Endothelial cell of umbilical vein (primary cell): ENCODE results near the gene SEC31A. TPM values are rescaled to one million over a fixed set of nuclear protein-coding genes. Genes with fewer than 3 reads are reported as not detected.

ENCODE experiments used
- BruUV-seq: library from RNA; stranded (reverse); fragments of 400-500 nt; replicated peaks from 2 replicates; lab custom pipeline; 2021; lab: Mats Ljungman, UMichigan
- CTCF ChIA-PET: fragments of 300-600, 350-600 bp; sonication (Branson Sonifier 250); formaldehyde crosslinking; loops from one replicate; lab custom pipeline; 2021; ENCODE audit warnings: antibody characterized with exemption, inconsistent platforms; lab: Charles Lee
- POLR2A ChIA-PET: fragments of 300-600, 350-600 bp; sonication (Branson Sonifier 250); formaldehyde crosslinking; loops from one replicate; lab custom pipeline; 2021; ENCODE audit warnings: antibody characterized with exemption, inconsistent platforms; lab: Charles Lee
- DNase-seq: peaks from one replicate; pipeline ENCODE4 v3.0.0-alpha.2; 2011; ENCODE audit warnings: low read depth, low spot score
- FAIRE-seq: peaks from 2 replicates; lab custom pipeline; 2011; peaks lifted over from hg19 to GRCh38; lab: Jason Lieb, UNC
- H2AFZ ChIP-seq: 2 replicates; pipeline ENCODE4 v1.6.0; 2012; ENCODE audit warnings: low read depth, low read length, control low read depth, inconsistent platforms
- H3K27ac ChIP-seq: 2 replicates; pipeline ENCODE4 v1.5.1; 2011; ENCODE audit warnings: low read depth, mild to moderate bottlenecking, control low read depth, low read length, moderate library complexity; ENCODE audit not compliant: insufficient read depth
- H3K27me3 ChIP-seq, 2 experiments: 2 replicates each; pipeline versions ENCODE4 v1.6.0 to v1.6.1; 2011; ENCODE audit warnings: low read length in 2 of 2, mixed read lengths in 1 of 2; ENCODE audit not compliant: control insufficient read depth in 2 of 2, insufficient read depth in 2 of 2
- H3K36me3 ChIP-seq, 2 experiments: 2 replicates in 1 of 2; 3 replicates in 1 of 2; pipeline ENCODE4 v1.5.1; 2011; ENCODE audit warnings: low read length in 2 of 2, mild to moderate bottlenecking in 1 of 2, moderate library complexity in 1 of 2; ENCODE audit not compliant: control insufficient read depth in 2 of 2, insufficient read depth in 2 of 2; ENCODE audit errors: extremely low read depth in 1 of 2
- H3K4me1 ChIP-seq: 3 replicates; pipeline ENCODE4 v1.5.1; 2011; ENCODE audit warnings: mild to moderate bottlenecking, low read length; ENCODE audit not compliant: control insufficient read depth, insufficient read depth; ENCODE audit errors: extremely low read depth
- H3K4me2 ChIP-seq: 2 replicates; pipeline ENCODE4 v1.6.1; 2011; ENCODE audit warnings: low read length, control low read depth, mixed read lengths; ENCODE audit not compliant: insufficient read depth
- H3K4me3 ChIP-seq, 3 experiments: fragments of 200-600 bp in 1 of 3; sonication (generic), shearing (Covaris generic) in 1 of 3; replicated peaks in 1 of 3; 2 replicates each; pipeline ENCODE4 v1.5.1; 2011 to 2016; ENCODE audit warnings: control low read depth in 3 of 3, low read length in 3 of 3, mild to moderate bottlenecking in 2 of 3, inconsistent platforms in 1 of 3, low read depth in 1 of 3, moderate library complexity in 1 of 3; ENCODE audit not compliant: insufficient read depth in 1 of 3
- H3K79me2 ChIP-seq: 2 replicates; pipeline ENCODE4 v1.6.0; 2012; ENCODE audit warnings: low read length, inconsistent platforms; ENCODE audit not compliant: control insufficient read depth, insufficient read depth
- H3K9ac ChIP-seq: replicated peaks from 2 replicates; pipeline ENCODE3; 2011; ENCODE audit warnings: low read length, control low read depth; ENCODE audit not compliant: insufficient read depth; ENCODE audit errors: extremely low read depth
- H3K9me1 ChIP-seq: replicated peaks from 3 replicates; pipeline ENCODE4 v1.6.0; 2011; ENCODE audit warnings: mild to moderate bottlenecking, low read length; ENCODE audit not compliant: control insufficient read depth, insufficient read depth; ENCODE audit errors: extremely low read depth
- H3K9me3 ChIP-seq: replicated peaks from 2 replicates; pipeline ENCODE4 v1.5.1; 2012; ENCODE audit warnings: low read length, inconsistent platforms; ENCODE audit not compliant: control insufficient read depth, insufficient read depth
- H4K20me1 ChIP-seq: replicated peaks from 2 replicates; pipeline ENCODE3; 2011; ENCODE audit warnings: mild to moderate bottlenecking, low read length; ENCODE audit not compliant: control insufficient read depth, insufficient read depth; ENCODE audit errors: extremely low read depth
- EZH2 ChIP-seq: IDR thresholded peaks from 2 replicates; pipeline ENCODE4 v1.6.1; 2012; ENCODE audit warnings: borderline replicate concordance, low read depth, mild to moderate bottlenecking, moderate library complexity, low read length, inconsistent platforms; ENCODE audit not compliant: severe bottlenecking
- FOS ChIP-seq: IDR thresholded peaks from 2 replicates; pipeline ENCODE4 v1.6.1; 2011; ENCODE audit warnings: mild to moderate bottlenecking, low read length, moderate library complexity, borderline replicate concordance; ENCODE audit not compliant: insufficient read depth
- GATA2 ChIP-seq: IDR thresholded peaks from 2 replicates; pipeline ENCODE4 v1.7.0; 2011; ENCODE audit warnings: low read depth, mild to moderate bottlenecking, moderate library complexity, mixed read lengths, low read length; ENCODE audit not compliant: insufficient read length, insufficient read depth
- JUN ChIP-seq: IDR thresholded peaks from 2 replicates; pipeline ENCODE4 v1.6.1; 2011; ENCODE audit warnings: borderline replicate concordance, low read depth; ENCODE audit not compliant: insufficient read length, insufficient read depth
- MYC ChIP-seq: IDR thresholded peaks from one replicate; pipeline ENCODE4 v1.6.1; 2011; ENCODE audit warnings: mild to moderate bottlenecking, low read depth, low read length
- POLR2A ChIP-seq: IDR thresholded peaks from 2 replicates; pipeline ENCODE4 v1.6.1; 2012; ENCODE audit warnings: low read depth, mild to moderate bottlenecking, control low read depth, low read length
- POLR2AphosphoS5 ChIP-seq: IDR thresholded peaks from 2 replicates; pipeline ENCODE4 v1.6.1; 2012; ENCODE audit warnings: low read depth, mild to moderate bottlenecking, control low read depth, low read length, moderate library complexity; ENCODE audit not compliant: insufficient read depth
- dilution Hi-C: fragments of 300-500 bp; cut with MboI; formaldehyde crosslinking; loops from one replicate; pipeline ENCODE4 v1.15.0; 2019; ENCODE audit warnings: low sequenced_read_pairs; ENCODE audit not compliant: extremely low pct_ligation_motif_present
- intact Hi-C: fragments of 100-400 bp; cut with micrococcal nuclease; formaldehyde crosslinking; loops from one replicate; pipeline ENCODE4 v1.10.0; 2022
- polyA plus RNA-seq, 4 experiments: library from polyadenylated mRNA; depleted of rRNA in 3 of 4; stranded (reverse) in 3 of 4; unstranded in 1 of 4; fragments of >200 nt; gene quantifications; 2 replicates each; pipeline versions ENCODE4 v1.2.1 to v1.2.3, GENCODE V29; 2011 to 2012; ENCODE audit warnings: missing spikeins in 1 of 4
- total RNA-seq: library from RNA; stranded (reverse); gene quantifications from 2 replicates; pipeline ENCODE4 v1.2.3, GENCODE V29; 2021
- TF ChIP-seq, protein P1 (sequence below): IDR thresholded peaks from 2 replicates; pipeline ENCODE4 v1.6.1; 2011; ENCODE audit not compliant: insufficient read depth, insufficient read length
- TF ChIP-seq, protein P2 (sequence below), 2 donors: IDR thresholded peaks; 1 replicate in 1 of 2; 2 replicates in 1 of 2; pipeline ENCODE4 v1.5.1; 2011; ENCODE audit warnings: low read length in 2 of 2, mild to moderate bottlenecking in 2 of 2, moderate library complexity in 2 of 2, control low read depth in 1 of 2, inconsistent platforms in 1 of 2, low read depth in 1 of 2; ENCODE audit not compliant: insufficient read depth in 1 of 2; ENCODE audit errors: extremely low read depth in 1 of 2

The SEC31A gene
- total and polyA plus RNA-seq, 2 donors (not counting 3 experiments of a cell fraction or from before 2014, with no cell fraction given) = 226 to 301 TPM

DNA sequence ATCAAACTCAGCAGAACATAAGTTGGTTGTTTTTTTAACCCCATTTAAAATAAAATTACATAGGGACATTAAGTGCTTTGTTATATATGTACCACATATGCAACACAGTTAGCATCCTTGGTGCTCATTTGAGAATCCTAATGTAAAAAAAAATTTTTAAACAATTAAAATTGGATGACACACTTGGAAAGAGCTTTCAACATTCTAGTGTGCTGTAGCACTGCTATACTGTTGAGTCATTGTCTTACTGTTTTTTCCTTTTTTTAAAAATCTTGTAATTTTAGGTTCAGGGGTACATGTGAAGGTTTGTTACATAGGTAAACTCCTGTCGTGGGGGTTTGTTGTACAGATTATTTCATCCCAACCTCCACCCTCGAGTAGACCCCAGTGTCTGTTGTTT lies 22.4 kb upstream of the SEC31A start:
- Histone ChIP-seq H3K4me2 (no peak overlapping the region), H4K20me1 (no peaks in the 10 kb centered on the region), H3K79me2 (no peaks in the 10 kb centered on the region), H3K27ac (no peak overlapping the region), H3K36me3 (peaks cover 0 to 2% of the 10 kb centered on the region in 2 experiments), H3K9me1 (no peaks in the 10 kb centered on the region), H3K4me3 (no peak overlapping the region), H3K27me3 (no peaks in the 10 kb centered on the region), H2AFZ (no peak overlapping the region), H3K9me3 (no peaks in the 10 kb centered on the region), H3K9ac (no peak overlapping the region), H3K4me1 (no peaks in the 10 kb centered on the region)
- BruUV-seq = no TSS peak
- dilution Hi-C loops = no loop called here
- TF ChIP-seq POLR2AphosphoS5 (no peak), FOS (no peak), GATA2 (no peak), EZH2 (no peak), POLR2A (no peak), JUN (no peak), MYC (no peak)
- TF ChIP-seq, protein P1, sequence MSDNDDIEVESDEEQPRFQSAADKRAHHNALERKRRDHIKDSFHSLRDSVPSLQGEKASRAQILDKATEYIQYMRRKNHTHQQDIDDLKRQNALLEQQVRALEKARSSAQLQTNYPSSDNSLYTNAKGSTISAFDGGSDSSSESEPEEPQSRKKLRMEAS = no peak
- TF ChIP-seq, protein P2, sequence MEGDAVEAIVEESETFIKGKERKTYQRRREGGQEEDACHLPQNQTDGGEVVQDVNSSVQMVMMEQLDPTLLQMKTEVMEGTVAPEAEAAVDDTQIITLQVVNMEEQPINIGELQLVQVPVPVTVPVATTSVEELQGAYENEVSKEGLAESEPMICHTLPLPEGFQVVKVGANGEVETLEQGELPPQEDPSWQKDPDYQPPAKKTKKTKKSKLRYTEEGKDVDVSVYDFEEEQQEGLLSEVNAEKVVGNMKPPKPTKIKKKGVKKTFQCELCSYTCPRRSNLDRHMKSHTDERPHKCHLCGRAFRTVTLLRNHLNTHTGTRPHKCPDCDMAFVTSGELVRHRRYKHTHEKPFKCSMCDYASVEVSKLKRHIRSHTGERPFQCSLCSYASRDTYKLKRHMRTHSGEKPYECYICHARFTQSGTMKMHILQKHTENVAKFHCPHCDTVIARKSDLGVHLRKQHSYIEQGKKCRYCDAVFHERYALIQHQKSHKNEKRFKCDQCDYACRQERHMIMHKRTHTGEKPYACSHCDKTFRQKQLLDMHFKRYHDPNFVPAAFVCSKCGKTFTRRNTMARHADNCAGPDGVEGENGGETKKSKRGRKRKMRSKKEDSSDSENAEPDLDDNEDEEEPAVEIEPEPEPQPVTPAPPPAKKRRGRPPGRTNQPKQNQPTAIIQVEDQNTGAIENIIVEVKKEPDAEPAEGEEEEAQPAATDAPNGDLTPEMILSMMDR (IDR thresholded peaks at IDR 0.05; ENCODE audit: extremely low read depth in 1 of 2, insufficient read depth in 1 of 2, low read depth in 1 of 2, low read length in 2 of 2) = no peak
- intact Hi-C loops = no loop called here
- ChIA-PET POLR2A (no interaction called here), CTCF (interaction anchor here (1.0 to 1.7 kb wide), 3 partner anchors 12 to 99 kb away, joined by 3 to 4 read pairs (median 3); no protein-coding TSS in a partner anchor)
- DNase-seq (no peak), FAIRE-seq (no peak)
